DMS53 (cell line): ENCODE data around the gene TMEM121.
"Not testable (repeated sequence)": the region's sequence is repeated elsewhere in the genome, so short reads cannot be mapped to it uniquely, and the experiment has no call there.

Experiments used
- DNase-seq: peaks from one replicate; lab custom pipeline; 2025; lab: John Stamatoyannopoulos, UW

The TMEM121 gene

GRCh38 chr14:105547072-105547471 is 20.7 kb downstream of the TMEM121 start:
- DNase-seq: not testable (repeated sequence)

- no peak for DNase-seq
These were observed 21.4 kb downstream of the TMEM121 start for GRCh38 chr14:105547741-105548169.

- DNase-seq: no peak
These were observed 23.1 kb downstream of the TMEM121 start for GRCh38 chr14:105549481-105549880.

GRCh38 chr14:105554022-105554421 is 27.6 kb downstream of the TMEM121 start:
- DNase-seq: no peak

- no peak for DNase-seq
These were observed 28.1 kb downstream of the TMEM121 start for GRCh38 chr14:105554523-105554922.

- DNase-seq: not testable (repeated sequence)
These were observed 31.3 kb downstream of the TMEM121 start for GRCh38 chr14:105557671-105558070.

- not testable (repeated sequence) for DNase-seq
These were observed 32.2 kb downstream of the TMEM121 start for GRCh38 chr14:105558449-105559154.

- DNase-seq: peak; percentile 4
These were observed 33.1 kb downstream of the TMEM121 start for GRCh38 chr14:105559384-105560047.

- DNase-seq: not testable (repeated sequence)
These were observed 33.8 kb downstream of the TMEM121 start for GRCh38 chr14:105560048-105560669.

- not testable (repeated sequence) for DNase-seq
These were observed 35.0 kb downstream of the TMEM121 start for GRCh38 chr14:105561345-105561744.

- DNase-seq: no peak
These were observed 36.4 kb downstream of the TMEM121 start for GRCh38 chr14:105562713-105563346.

GRCh38 chr14:105563347-105563737 is 37.0 kb downstream of the TMEM121 start:
- DNase-seq: no peak

GRCh38 chr14:105564536-105564935 is 38.2 kb downstream of the TMEM121 start:
- not testable (repeated sequence) for DNase-seq

GRCh38 chr14:105565185-105565919 is 39.0 kb downstream of the TMEM121 start:
- not testable (repeated sequence) for DNase-seq

- DNase-seq: not testable (repeated sequence)
These were observed 40.1 kb downstream of the TMEM121 start for GRCh38 chr14:105566248-105567163.

- not testable (repeated sequence) for DNase-seq
These were observed 41.1 kb downstream of the TMEM121 start for GRCh38 chr14:105567164-105568103.

- DNase-seq: not testable (repeated sequence)
These were observed 41.9 kb downstream of the TMEM121 start for GRCh38 chr14:105568140-105568843.

GRCh38 chr14:105568859-105569766 is 42.7 kb downstream of the TMEM121 start:
- no peak for DNase-seq
